GM18861 (cell line): ENCODE data around the gene ACOX1.

Experiments
- ATAC-seq: cut with Tn5 transposase; IDR thresholded peaks from one replicate; pipeline ENCODE4 v1.9.1; 2021; ENCODE audit not compliant: unreplicated experiment

Gene ACOX1

DNA sequence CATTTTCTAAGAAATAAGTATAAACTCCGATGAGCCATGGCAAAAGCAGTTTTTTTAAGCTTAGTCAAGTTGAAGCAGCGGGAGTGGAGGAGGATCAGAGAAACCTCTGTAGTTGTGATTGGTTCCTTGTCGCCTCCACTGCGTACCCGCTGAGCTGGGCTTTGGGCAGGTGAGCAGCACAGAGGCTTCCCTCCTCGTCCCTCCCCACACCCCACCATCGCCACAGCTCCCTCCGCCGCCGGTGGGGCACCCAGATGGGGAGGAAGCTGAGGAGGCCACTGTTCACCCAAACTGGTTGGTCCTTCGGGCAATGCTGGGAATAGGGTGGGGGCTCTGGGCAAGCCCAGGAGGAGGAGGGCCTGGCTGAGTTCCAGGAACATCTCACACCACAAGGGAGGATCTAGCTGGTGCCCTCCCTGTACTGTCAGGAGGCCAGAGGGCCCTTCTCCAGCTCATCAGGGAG lies 69.1 kb downstream of the ACOX1 start:
- ATAC-seq, result no peak

DNA sequence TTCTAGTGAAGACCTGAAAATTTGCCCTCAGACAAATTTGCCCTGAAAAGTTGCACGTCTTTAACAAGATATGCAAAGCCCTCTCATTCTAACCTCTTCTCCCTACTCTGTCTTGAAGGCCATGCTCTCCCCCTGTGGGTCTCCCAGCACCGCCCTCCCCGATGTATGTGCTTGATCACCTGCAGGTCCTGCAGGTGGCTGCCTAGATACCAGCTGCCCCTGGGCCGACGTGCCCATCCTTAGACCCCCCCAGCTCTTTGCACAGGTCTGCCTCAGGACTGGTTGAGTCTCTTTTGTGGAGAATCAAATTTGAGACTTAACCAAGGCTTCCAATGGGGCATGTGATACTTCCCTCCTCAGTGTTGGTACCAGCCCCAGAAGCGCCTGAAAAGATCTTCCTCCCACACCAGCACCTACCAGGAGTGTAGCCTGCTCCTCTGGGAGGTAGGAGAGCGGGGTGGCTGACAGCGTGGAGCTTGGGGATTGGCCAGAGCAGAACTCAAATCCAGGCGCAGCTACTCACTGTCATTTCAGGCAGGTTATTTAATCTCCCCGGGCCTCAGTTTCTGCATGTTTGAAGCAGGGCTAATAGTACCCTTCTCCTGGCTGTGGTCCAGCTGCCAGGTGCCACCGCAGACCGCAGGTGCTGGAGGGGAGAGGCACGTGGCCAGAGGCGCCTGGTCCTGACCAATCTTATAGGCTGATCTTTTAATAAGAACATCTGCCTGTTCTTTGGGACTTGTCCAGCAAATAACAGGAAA lies 69.7 kb downstream of the ACOX1 start:
- ATAC-seq, result no peak

DNA sequence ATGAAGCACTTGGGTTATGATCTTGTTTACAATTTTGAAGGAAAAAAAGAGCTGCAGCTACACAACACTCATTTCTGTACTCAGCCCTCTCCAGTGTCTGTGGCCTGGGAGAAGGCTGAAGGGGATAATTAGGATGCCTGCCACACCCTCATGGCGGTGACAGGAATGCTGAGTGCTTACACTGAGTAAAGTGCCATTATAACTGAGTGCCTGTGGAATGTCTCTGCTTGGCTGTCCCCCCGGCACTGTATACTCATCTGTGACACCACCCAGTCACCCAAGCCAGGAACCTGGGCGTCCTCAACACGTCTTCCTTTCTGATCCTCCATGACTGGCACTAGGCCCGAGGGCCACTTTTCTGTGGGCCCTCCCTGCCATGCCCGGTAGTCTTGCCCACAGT lies 70.8 kb downstream of the ACOX1 start:
- no peak for ATAC-seq

DNA sequence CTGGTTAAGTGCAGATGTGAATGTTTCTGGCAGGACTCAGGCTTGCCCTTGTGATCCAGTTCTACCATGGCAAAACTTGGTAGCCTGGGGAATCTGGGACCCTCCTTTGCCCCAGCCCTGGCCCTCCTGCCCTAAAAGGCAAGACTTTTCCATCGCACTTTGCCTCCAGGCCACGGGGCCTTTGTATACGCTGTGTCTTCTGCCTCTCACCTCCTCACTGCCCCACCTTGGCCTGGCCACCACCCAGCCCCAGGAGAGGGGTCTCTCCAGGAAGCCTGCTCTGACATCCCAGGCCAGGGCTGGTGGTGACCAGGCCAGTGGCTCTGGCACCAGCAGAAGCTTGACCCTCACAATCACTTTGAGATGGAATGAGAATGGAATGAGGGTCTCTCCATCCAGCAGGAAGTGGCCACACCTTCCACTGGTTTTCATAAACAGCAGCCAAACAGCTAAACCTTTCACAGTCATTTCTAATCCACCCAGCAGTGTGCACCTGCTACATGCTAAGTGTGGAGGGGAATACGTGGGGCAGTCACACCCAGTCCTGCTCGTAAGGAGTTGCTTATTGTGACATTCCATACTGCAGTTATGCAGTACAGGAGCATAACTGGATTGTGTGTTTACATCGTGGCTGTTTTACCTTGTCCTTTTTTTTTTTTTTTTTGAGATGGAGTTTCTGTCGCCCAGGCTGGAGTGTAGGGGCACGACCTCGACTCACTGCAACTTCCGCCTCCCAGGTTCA lies 72.7 kb downstream of the ACOX1 start:
- no peak for ATAC-seq

DNA sequence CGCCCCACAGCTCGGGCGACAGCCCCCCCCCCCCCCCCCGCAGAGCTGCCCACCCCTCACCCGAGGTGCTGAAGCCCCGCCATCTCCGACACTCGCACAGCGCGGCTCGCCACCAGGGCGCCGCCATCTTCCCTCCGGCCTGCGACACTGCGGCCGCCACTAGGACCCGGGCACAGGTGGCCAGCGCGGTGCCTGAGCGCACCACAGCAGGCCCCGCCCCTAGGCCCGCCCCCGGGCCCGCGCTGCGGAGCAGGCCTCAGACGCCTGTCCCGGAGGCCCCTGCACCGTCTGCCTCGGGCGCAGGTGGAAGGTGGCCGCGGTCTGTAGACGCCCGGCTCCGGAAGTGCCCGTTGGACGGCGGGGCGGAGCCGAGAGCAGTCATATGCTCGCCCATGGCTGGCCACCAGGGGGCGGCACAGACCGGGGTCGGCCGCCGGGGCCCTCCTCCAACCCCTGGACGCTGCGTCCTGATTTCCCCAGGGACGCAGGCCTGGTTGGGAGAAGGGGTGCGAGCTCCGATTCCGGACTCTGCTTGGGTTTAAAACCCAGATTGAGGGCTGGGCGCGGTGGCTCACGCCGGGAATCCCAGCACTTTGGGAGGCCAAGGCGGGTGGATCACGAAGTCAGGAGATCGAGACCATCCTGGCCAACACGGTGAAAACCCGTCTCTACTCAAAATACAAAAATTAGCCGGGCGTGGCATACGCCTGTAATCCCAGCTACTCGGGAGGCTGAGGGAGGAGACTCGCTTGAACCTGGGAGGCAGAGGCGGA lies 74.0 kb downstream of the ACOX1 start, which contains the start of gene MRPL38:
Gene MRPL38 (minus strand): TSS at position 136 of the 773 bp plus-strand sequence. CDS start 9 bp downstream, at position 127.
- peak; percentile 93 for ATAC-seq

DNA sequence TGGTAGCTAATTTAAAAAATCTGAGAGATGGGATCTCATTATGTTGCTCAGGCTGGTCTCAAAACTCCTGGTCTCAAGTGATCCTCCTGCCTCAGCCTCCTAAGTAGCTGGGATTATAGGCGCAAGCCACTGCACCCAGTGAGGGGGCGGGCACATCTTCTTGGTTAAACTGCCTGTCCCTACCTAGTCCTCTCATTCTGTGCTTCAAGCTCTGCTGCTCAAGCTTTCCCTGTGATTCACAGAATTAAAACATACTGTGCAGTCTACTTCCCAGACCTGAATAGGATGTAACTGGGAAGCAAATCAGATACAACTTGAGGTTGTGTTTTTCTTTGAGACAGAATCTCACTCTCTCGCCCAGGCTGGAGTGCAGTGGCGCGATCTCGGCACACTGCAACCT lies 76.6 kb downstream of the ACOX1 start:
- no peak for ATAC-seq

DNA sequence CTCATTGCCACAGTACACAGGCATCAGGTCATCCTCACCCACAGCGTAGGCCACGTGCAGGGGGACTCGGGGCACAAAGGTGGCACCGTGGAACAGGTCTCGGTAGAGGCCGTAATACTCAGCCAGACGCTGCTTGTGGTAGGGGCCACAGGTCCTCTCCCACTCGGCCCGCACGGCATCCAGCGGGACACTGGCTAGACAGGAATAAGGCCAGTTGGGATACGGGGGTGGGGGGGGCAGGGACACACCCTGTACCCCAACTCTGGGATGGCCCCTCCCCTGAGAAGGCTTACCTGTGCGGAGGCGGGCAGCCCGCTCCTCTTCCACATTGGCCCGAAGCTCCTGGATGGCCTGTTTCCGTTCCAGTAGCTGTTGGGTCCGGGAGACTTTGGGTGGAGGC lies 77.2 kb downstream of the ACOX1 start:
- no peak for ATAC-seq

DNA sequence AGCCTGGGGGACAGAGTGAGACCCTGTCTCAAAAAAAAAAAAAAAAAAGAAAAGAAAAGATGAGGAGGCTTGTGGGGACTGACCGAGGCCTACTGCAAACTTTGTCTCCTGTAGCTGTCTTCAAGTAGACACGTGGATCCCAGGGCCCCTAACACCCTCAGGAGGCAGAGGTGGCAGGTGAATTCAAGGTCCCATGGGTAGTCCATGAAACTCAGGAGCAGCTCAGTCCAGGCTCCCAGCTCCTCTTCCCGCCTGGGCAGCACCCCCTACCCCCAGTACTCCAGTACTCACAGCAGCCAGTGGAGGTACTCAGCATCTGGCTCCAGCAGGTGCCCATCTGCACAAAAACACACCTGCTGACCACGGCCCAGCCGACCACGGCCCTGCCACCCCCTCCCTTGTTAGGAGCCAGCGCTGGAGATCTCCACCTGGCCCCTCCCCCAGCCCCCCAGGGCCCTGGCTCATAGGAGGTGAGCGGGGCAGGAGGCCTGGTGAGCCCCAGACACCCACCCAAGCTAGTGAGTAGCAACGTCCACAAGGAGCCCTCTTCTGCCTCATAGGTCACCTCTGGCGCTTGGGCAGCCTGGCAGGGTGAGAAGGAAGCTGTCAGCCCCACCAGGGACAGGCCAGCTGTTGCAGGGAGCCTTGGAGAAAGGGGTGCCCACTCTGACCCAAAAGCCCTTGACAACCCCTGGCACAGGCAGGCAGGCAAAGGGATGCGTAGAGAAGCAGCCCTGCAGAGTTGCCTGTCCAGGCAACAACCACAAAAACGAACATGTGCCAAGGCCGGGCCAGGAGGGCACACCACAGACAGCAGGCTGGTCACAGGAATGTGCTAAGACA lies 78.1 kb downstream of the ACOX1 start:
- ATAC-seq, result no peak

DNA sequence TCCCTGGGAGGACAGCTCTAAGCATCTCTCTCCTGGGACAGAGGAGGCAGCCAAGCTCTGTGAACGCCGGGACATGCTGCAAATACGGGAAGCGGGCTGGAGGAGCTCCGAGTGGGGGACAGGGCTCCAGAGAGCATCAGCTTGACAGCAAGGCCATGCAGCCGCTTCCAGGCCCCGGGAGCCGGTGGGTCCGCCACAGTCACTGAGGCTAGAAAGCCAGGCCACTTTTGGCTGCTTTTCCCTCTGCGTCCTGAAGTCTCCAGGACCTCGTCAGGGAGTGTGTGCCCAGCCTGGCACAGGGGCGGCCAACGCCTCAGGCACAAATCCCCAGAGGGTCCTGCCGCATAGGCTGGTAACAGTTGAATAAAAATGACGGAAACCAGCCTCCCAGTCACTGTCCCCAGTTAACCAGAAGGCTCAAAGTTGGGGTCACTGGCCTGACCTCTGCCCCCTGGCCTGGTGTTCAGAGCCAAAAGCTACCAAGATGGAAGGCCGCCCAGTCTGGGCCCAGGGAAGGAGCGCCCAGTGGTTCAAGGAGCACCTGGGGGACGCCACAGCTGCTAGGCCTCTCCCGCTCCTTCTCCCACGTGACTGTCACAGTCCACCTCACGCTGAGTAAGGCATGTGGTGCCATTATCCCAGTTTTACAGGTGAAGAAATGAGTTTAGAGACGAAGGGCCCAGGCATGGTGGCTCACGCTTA lies 79.0 kb downstream of the ACOX1 start:
- ATAC-seq, result no peak

DNA sequence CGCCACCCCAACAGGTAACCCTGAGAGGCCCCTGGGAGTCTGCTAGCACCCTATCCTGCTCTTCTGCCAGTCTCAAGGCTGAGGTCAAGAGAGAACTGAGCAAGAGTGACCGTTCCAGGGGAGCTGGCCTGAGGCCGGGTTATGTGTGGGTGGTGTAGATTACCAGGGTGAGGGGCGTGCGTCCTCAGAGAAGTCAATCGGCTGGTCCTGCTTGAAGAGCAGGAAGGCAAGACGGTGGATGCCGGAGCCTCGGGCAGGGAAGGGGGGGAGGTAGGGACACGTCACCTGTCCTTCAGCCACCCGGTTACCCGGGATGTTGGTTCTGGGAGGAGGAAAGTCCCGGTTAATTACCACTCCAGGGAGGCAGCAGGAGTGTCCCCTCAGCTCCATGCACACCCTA lies 79.6 kb downstream of the ACOX1 start:
- no peak for ATAC-seq

DNA sequence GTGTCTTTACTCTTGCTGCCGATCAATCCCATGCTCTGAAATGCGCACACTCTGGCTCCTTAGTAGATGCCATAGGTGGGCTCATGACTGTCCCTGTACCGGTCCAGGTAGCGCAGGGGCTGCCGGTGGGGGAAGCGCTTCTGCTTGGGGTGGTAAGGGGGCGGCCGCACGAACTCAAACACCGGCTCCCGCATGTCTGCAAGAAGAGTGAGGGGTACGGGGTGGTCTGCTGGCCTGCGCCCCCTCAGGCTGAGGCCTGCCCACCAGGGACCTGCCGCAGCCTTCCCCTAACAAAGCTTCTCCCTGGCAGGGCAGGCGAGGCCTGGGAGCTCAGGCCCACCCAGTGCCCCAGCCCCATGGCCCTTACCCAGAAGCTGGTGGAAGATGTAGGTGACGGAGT lies 80.2 kb downstream of the ACOX1 start:
- ATAC-seq, result no peak

DNA sequence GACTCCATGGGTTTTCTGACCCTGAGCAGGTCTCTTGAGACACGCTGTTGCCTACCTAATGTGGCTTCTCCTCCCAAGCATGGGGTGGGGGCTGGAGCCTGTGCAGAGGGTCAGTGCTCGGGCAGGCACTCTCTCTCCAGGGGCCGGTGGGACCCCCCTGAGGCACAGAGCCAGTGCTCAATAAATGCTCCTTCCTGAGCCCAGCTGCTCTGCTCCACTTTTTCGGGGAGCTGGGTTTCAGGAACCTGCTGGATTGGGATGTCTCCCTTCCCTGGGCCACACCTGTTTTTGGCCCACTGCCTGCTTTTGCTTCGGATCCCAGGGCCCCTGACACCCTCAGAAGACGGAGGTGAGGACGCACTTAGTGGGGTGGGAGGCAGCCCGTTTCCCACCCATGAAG lies 80.9 kb downstream of the ACOX1 start:
- no peak for ATAC-seq

DNA sequence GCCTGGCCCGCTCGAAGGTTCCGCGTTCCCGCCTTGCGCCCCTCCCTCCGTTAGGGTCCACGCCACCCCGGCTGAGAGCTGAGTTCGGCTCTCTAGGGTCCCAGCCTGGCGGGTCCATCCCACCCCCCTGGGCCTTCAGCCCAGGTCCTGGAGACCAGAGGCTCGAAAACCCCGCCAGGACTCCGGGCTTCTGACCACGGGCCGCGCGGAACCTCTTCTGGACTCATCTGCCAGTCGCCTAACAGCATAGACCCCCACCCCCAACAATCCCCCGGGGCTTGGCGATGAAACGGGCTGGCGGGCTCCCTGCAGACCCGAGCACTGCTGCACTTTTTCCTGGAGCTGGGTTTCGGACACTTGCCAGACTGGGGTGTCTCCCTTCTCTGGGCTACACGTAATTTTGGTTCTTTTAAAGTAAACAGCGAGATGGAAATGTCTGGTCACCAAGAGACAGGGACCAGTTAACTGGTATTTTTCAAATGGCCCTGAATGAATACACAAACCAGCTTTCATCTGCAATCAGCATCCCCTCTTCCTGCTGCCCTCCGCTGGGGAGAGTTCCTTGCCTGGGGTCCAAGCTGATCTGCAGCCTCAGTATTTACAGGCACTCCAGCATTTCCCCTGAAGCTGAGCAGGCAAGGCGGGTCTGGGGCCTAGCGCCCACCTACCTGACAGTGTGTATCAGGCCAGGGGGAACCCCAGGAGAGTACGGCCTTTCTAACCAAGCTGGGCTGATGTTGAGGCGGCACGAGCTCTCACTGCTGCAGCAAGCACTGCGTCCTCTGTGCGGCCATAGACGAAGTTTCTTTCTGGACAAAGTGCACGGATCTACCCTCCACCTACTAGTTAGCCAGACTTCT lies 81.6 kb downstream of the ACOX1 start:
- no peak for ATAC-seq

DNA sequence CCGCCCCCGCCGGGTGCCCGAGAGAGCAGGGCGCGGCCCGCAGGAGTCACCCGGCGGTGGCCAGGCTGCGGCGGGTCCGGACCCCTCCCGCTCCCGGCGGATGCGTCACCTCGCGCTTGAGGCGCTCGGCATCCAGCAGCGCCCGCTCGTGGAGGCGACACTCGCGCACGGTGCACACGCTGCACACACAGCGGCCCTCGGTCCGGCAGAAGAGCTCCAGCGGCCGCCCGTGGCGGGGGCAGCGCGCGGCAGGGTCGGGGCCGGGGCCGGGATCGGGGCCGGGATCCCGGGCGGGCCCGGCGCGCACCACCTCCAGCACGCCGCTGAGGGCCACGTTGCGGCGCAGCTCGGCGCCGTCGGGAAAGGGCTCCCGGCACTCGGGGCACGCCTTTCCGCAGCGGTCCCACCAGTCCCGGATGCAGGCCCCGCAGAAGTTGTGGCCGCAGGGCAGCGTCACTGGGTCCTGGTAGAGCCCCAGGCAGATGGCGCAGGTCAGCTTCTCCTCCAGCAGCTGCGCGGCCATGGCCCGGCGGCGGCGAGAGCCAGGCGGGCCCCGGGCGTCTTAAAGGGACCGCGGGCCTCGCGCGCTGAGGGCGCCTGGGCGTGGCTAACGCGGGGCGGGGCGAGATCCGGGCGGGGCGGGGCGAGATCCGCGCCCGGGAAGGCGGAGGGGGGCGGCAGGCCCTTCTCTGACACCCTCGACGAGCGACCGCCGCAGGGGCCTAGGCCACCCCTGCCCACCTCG lies 82.4 kb downstream of the ACOX1 start, which contains the start of gene TRIM65:
Gene TRIM65 (minus strand): TSS at position 537 of the 745 bp plus-strand sequence. CDS start 14 bp downstream, at position 523.
- ATAC-seq, result peak; percentile 47

DNA sequence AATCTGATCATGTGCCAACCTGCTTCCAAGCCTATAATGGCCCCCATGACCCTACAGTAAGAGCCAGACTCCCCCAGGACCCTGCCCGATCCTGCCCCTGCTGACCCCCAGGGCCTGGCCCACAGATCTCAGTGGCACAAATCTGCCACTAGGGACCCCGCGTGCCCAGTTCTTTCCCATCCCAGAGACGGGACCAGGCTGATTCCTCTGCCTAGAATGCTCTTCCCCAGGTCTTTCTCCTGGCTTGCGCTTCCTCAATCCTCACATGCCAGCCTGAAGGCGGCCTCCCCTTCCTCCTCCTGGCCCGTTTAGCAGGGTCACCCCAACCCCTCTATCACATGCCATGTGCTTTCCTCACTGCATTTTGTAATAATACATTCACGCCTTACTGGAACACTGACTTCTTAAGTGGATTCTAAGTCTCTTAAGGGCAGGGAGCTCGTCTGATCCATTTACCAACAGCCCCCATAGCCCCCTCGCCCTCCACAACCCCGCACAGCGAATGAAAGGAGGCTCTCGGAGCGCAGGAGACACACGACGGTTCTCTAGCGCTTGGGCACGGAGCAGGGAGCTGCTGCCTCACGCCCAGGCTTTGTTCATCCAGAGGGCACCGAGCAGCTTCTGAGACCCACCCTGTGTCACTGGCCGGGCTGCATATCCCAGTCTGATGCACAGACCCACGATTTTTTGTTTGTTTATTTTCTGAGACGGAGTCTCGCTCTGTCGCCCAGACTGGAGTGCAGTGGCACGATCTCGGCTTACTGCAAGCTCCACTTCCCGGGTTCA lies 83.4 kb downstream of the ACOX1 start:
- ATAC-seq, result no peak

DNA sequence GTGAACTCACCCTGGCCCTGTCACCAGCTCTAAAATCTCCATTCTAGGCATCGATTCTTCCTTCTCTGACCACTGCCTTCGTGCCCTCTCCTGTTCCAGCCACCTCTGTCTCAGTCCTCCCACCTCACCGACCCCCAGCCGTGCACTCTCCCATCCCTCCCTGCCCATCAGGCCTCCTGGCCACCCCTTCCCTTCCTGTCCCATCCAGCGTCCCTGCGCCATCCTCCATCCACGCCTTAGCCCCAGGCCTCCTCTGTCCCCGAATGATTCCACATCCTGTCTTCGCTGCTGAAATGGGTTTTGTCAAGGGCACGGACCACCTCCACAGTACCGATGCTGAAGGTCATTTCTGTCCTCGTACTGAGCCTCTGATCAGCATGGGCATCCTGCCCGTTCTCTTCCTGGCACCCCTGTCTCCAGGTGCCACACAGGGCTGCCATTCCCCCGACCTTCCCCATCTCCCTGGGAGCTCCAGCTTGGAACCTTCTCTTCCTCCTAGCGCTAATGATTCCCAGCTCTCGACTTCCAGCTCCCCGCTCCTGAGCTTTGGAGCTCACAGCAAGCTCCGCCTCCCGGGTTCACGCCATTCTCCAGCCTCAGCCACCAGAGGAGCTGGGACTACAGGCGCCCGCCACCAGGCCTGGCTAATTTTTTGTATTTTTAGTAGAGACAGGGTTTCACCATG lies 84.8 kb downstream of the ACOX1 start:
- ATAC-seq, result no peak
